NB4 (cell line): Measurements from ENCODE around the gene HPN.

Source experiments
- CTCF ChIP-seq: IDR thresholded peaks from one replicate; pipeline ENCODE4 v1.5.1; 2012; ENCODE audit warnings: low read depth, low read length
- POLR2A ChIP-seq: IDR thresholded peaks from 2 replicates; pipeline ENCODE4 v1.6.1; 2011; ENCODE audit warnings: mild to moderate bottlenecking; ENCODE audit not compliant: insufficient read length; ENCODE audit errors: extremely low read depth

- no peak for TF ChIP-seq CTCF
- TF ChIP-seq POLR2A: no peak
Observed at GRCh38 chr19:35021596-35021995, 19.9 kb upstream of the HPN start.
